Activated CD8-positive, alpha-beta memory T cell treated with anti-CD3 and anti-CD28 coated beads, Interleukin-2, amount 50 U/mL, for 24 hours (primary cell): ENCODE measurements around the gene JARID2.

Source experiments
- DNase-seq: peaks from one replicate; pipeline ENCODE4 v3.0.0-alpha.2; 2020; ENCODE audit errors: extremely low read depth

JARID2 gene

GRCh38 chr6:15507221-15507620, 261.4 kb downstream of the JARID2 start:
- DNase-seq = no peak

DNA sequence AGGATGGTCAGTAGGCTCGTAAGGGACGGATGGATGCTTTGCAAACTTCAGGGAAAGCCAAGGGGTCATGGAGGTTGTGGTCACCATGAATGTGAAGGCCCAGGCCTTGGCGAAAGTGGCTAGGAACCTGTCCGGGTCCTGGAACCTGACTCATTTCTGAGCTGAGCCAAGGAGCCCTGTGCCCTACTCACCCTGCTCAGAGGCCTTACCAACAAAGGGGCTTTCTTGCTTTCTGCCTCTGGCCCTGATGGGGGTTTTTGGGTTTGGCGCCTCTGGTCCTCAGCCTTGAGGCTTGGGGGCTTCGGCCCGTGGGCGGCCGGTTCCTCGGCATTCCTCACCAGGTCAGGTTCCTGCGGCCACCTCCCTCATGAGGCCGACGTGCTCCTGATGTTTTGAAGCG, 261.9 kb downstream of the JARID2 start:
- DNase-seq = no peak

DNA sequence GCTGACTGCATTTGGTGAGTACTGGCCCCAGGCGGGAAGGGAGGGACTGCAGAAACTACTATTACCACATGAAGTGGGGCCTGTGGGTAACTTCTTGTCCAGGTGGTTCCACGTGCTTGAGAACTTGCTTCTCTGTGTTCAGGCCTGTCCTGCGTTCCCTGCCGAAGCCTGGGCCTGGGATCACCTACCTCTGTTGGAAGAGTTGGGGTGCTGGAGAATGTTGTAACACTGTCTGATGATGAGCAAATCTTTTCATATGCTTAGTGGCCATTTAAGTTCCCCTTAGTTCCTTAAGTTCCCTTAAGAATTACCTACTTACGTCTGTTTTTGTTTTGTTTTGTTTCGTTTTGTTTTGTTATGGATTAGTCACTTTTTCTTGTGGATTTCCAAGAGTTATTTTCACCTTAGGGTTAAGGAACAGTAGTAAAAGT, 262.6 kb downstream of the JARID2 start:
- no peak for DNase-seq

DNA sequence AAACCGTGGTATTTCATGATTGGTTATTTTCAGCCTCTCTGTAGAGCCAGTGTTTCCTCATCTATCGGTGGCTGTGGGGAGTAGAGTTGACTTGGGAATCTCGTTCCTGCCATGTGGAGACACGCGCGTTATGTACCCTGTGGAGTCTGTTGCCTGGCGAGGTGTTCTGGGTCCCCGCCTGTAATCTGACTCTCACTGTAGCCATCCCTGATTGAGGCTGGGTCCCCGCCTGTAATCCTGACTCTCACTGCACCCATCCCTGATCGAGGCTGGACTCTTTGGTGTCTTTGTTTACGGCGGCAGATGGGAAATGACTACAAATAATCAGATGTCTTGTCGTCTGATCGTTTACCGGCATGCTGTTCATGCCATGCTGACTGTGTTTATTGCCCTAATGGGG, 263.1 kb downstream of the JARID2 start:
- no peak for DNase-seq

- no peak for DNase-seq
These were observed 263.6 kb downstream of the JARID2 start for GRCh38 chr6:15509335-15509933.

DNA sequence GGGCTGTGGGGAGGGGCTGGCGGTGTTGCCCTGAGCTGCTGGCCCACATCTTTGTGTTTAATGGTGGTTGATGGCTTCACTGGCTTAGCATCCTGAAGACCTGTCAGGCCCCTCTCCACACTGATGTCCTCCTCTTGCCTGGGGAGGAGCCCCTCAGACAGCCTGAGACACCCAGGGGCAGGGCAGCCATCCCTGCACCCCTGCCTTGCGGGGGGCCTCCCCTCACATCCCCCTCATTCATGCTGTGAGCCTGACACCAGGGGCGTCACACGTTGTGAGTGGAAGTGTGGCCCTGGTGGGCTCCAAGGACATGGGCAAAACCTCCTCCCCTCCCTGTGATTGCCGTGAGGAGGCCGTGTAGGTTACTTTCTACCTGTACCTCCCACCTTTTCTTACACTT, 264.3 kb downstream of the JARID2 start:
- DNase-seq = no peak

- no peak for DNase-seq
These were observed 264.8 kb downstream of the JARID2 start for GRCh38 chr6:15510536-15511247.

DNA sequence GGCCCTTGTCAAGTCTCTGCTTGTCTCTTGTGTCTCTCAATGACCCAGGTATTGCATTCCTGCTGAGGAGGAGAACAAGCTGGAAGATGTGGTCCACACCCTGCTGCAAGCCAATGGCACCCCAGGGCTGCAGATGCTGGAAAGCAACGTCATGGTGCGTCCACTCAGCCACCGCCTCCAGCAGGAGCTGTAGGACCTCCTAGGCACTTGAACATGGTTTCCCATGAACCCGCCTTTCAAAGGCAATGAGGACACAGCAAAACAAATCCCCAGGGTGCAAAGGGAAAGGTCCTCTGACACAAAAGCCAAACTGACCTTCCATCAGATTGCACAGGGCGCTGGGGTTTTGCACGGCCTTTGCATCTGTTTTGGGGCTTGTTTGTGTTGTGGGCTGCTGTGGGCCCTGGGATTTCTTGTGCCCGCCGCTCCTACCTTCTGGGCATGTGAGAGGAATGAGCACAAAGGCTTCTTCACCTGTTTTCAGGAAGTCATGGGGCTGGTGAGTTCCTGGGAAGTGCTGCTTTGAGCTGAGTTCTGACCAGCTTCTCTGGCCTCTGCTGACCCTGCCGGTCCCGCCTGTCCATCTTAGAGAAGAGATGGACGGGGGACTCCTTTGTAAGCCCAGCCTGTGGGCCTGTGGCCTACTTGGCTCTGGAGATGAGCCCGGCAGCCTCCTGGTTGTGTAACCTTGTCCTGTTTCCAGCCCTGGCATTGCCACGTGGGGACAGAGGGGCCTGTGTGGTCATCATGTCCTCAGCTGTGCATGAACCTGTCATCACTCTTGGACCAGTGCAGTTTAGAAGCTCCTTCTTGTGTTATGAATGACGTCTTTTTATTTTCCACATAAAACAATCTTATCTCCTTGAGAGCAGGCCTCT, 265.6 kb downstream of the JARID2 start:
- no peak for DNase-seq

GRCh38 chr6:15512126-15512525, 266.3 kb downstream of the JARID2 start:
- DNase-seq = no peak

- DNase-seq = no peak
These were observed 266.9 kb downstream of the JARID2 start for GRCh38 chr6:15512721-15513120.

DNA sequence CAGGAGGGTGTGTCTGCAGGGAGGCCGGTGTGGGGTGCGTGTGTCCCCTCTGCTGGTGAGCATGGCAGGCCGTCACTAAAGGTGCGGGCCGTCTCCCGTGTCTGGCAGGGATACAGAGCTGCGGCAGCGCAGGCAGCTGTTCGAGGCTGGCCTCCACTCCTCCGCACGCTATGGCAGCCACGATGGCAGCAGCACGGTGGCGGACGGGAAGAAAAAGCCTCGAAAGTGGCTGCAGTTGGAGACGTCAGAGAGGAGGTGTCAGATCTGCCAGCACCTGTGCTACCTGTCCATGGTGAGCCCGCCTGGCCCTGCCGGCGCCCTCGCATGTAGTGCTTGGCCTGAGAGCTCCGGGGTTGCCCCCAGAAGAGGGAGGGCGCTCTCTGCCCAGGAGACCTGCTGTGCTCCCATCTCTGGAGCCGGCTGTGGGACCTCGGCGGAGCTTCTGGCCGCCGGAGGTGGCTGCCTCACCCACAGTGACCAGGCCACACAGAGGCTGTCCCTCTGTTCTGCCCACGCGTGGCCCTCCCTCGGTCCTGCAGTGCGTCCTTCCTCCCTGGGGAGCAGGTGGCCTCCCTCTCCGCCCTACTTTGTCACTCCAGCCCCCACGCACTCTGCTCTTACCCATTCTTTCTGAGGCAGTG, 267.4 kb downstream of the JARID2 start:
- no peak for DNase-seq

DNA sequence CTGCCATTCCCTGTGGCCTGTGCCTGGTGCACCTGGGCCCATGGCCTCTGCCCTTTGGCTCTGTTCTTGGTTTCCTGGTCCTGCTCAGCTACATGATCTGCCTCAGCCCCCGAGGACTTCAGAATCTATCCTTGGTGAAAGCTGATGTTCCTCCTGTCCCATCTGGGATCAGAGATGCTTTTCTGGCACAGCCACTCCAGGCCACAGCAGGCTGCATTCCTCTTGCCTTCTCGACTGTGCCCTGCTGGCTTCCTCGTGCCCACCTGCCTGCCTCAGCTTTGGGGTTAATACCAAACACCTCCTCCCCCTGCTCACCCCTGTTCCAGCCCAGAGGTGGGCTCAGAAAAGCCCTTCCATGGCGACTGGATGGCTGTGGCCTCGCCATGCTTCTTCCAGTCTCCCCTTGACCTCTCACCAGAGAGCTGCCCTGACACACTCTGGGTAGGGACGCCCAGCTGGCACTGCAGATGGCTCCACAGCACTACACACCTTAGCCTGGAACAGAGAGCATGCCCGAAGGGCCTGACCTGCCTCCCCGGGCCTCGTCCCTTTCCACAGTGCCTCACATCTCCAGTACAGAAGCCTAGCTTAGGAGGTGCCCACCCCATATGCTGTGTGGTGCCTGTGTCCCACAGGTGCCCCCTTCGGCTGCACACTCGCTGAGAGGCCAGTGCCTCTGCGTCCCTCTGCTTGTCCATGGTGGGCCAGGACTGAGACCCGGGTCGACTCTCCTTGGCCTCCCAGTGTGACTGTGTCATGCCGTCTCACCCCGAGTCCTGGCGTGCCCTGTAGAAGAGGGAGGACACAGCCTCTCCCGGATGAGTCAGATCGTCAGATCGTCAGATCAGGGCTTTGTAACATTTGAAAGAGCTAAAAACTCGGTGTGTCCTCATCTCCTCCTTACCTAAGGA, 268.2 kb downstream of the JARID2 start:
- DNase-seq = no peak

- no peak for DNase-seq
These were observed 269.4 kb downstream of the JARID2 start for GRCh38 chr6:15515226-15515625.

DNA sequence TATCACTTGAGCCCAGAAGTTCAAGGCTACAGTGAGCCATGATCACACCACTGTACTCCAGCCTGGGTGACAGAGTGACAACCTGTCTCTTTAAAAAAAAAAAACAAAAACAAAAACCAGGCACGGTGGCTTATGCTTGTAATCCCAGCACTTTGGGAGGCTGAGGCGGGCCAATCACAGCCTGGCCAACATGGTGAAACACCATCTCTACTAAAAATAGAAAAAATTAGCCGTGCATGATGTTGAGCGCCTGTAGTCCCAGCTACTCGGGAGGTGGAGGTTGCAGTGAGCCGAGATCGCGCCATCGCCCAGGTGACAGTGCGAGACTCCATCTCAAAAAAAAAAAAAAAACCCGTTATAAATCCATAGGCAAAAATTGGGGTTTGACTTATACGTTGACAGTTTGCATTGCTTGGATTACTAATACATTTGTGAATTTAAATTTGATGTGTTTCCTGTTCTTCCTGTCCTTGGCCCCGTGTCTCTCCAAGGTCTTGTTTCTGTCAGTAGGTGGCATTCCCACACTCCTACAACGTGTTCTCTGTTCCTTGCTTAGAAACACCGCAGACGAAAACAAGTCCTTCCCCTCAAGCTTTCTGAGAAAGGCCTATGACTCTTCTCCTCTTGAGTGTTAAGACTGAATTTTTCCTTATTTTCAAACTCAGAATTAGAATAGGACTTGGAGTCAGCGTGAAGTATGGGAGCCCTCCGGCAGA, 269.9 kb downstream of the JARID2 start:
- DNase-seq = no peak

DNA sequence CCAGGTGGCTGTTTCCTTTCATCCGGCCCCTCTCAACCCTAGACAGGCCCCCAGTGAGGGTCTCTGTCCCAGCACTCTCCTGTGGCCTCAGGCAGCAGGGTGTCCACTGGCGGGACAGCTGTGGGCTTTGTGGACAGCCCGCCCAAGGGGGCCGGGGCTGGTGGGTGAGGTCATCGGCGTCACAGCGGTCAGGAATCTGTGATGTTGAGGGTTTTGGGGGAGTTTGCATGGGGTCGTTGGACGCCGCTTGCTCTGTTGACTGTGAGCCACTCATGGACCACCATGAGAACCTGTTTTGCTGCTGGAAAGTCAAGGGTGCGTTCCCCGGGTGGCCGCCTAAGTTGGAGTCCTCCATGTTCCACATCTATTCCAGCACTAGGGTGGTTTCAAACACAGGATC, 270.5 kb downstream of the JARID2 start:
- no peak for DNase-seq

- DNase-seq = no peak
These were observed 271.2 kb downstream of the JARID2 start for GRCh38 chr6:15516923-15517560.

DNA sequence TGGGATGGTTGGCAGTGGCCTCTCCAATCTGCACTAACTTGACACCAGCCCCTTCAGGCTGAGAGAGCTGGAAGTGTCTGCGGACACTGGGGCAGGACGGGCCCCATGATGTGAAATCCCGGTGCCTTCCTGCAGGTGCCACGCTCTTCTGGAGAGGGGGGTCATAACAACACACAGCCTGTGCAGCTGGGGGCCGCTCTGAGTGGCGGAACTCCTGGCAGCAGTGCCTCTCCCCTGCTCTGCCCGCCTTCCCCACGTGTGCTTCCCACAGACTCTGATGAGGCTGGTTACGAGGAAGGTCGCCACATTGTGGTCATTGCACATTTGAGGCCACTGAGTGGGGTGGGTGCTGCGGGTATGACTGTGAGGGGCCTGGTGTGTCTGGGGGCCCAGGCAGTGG, 271.7 kb downstream of the JARID2 start:
- no peak for DNase-seq

GRCh38 chr6:15518057-15518456, 272.2 kb downstream of the JARID2 start:
- DNase-seq = no peak

- no peak for DNase-seq
These were observed 273.0 kb downstream of the JARID2 start for GRCh38 chr6:15518878-15519277.

DNA sequence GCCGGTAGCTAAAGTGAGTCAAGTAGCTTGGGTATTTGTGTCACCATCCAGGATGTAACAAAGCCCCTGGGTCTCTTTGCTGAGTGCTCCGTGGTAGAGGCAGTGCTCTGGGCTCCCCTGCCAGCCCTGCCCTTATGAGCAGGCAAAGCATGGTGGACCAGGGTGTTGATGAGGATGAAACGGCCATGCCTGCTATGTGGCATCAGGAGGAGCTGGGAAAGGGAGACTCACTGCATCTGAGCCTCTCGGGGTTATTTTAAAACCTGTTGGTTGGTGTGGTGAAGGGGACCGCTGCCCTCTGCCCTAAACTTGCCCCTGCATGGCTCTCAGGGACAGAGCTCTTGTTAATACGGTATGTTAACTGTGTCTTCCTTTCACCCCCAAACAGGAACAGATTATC, 273.8 kb downstream of the JARID2 start:
- DNase-seq = no peak
